ENCODE measurements around the gene RTP5. TPM values are rescaled to one million over a fixed set of nuclear protein-coding genes. Genes with fewer than 3 reads are reported as not detected.
A peak's percentile ranks its signal among the peaks of the same experiment; 100 is the strongest.

Gene RTP5
- polyA plus RNA-seq, 1 of the 3 experiments (the other 2 are of a cell fraction), result not detected

- no peak for TF ChIP-seq REST (IDR thresholded peaks at IDR 0.05; ENCODE audit: low read depth, low read length)
- TF ChIP-seq MXI1 (IDR thresholded peaks at IDR 0.05; ENCODE audit: low read depth, low read length), result no peak
- WGBS (ENCODE audit: low lambda C conversion rate), result 57% methylated on average over 5 of the region's 26 CpGs
- DNase-seq, result peak; percentile 31
- peaks cover 12 to 32% of the 10 kb centered on the region in 2 experiments; a peak in 3 of 4 replicates for H3K4me1 ChIP-seq (ENCODE audit: control insufficient read depth in 1 of 2, insufficient read depth in 2 of 2, low read depth in 1 of 2, low read length in 1 of 2)
- no peak overlapping the region for H3K9ac ChIP-seq
- H3K9me3 ChIP-seq, result no peaks in the 10 kb centered on the region
- no peaks in the 10 kb centered on the region for H3K79me2 ChIP-seq (ENCODE audit: insufficient read depth)
- H3K4me2 ChIP-seq, result no peak overlapping the region
- H3K36me3 ChIP-seq (replicated peaks in 1 of 2; ENCODE audit: control insufficient read depth in 1 of 2, insufficient read depth in 2 of 2, low read length in 1 of 2), result no peaks in the 10 kb centered on the region
- H3K9me2 ChIP-seq, result no peaks in the 10 kb centered on the region
- ChIA-PET CTCF (interaction anchor here (0.6 to 1.9 kb wide), 6 partner anchors 9 to 186 kb away, joined by 3 to 9 read pairs (median 4); no protein-coding TSS in a partner anchor), POLR2A (no interaction called here)
- H4K20me1 ChIP-seq (ENCODE audit: insufficient read depth), result no peaks in the 10 kb centered on the region
- H3K4me3 ChIP-seq (ENCODE audit: low read depth in 2 of 2, low read length in 1 of 2), result no peak overlapping the region
- H3K27me3 ChIP-seq (ENCODE audit: insufficient read depth), result no peaks in the 10 kb centered on the region
- H3F3A ChIP-seq (replicated peaks; ENCODE audit: insufficient read depth), result no peaks in the 10 kb centered on the region
- H3K27ac ChIP-seq (ENCODE audit: low read depth in 2 of 2, low read length in 1 of 2), result no peak overlapping the region
- no peak overlapping the region for H2AFZ ChIP-seq (ENCODE audit: low read depth)
Observed at GRCh38 chr2:241851325-241852115, 18.0 kb upstream of the RTP5 start.

GRCh38 chr2:241852116-241852980, 17.2 kb upstream of the RTP5 start:
- H3K79me2 ChIP-seq (ENCODE audit: insufficient read depth), result no peaks in the 10 kb centered on the region
- no peak overlapping the region for H3K4me3 ChIP-seq (ENCODE audit: low read depth in 2 of 2, low read length in 1 of 2)
- peaks cover 12 to 32% of the 10 kb centered on the region in 2 experiments; a peak in 3 of 4 replicates for H3K4me1 ChIP-seq (ENCODE audit: control insufficient read depth in 1 of 2, insufficient read depth in 2 of 2, low read depth in 1 of 2, low read length in 1 of 2)
- no peak for TF ChIP-seq EP300 (IDR thresholded peaks at IDR 0.05; ENCODE audit: borderline replicate concordance in 1 of 2, low read depth in 1 of 2, low read length in 1 of 2)
- no peak for TF ChIP-seq RCOR1 (IDR thresholded peaks at IDR 0.05; ENCODE audit: low read length)
- no peak for TF ChIP-seq SIN3A (IDR thresholded peaks at IDR 0.05; ENCODE audit: borderline replicate concordance, low read depth, low read length)
- TF ChIP-seq RAD21 (IDR thresholded peaks at IDR 0.05; ENCODE audit: low read length), result no peak
- TF ChIP-seq JUND (IDR thresholded peaks at IDR 0.05), result no peak
- TF ChIP-seq ZBTB33 (IDR thresholded peaks at IDR 0.05; ENCODE audit: borderline replicate concordance, low read depth), result no peak
- no peak for TF ChIP-seq POLR2AphosphoS5 (IDR thresholded peaks at IDR 0.05; ENCODE audit: low read depth, low read length)
- TF ChIP-seq PBX3 (IDR thresholded peaks at IDR 0.05), result no peak
- no peak for TF ChIP-seq CTCF (IDR thresholded peaks at IDR 0.05)
- TF ChIP-seq MEF2A (IDR thresholded peaks at IDR 0.05; ENCODE audit: borderline replicate concordance, low read depth), result no peak
- ChIA-PET CTCF (interaction anchor here (0.6 kb wide), 1 partner anchor 25 kb away, joined by 3 read pairs; no protein-coding TSS in a partner anchor), POLR2A (interaction anchor here (0.9 kb wide), 1 partner anchor 16 kb away, joined by 3 read pairs; no protein-coding TSS in a partner anchor)
- no peaks in the 10 kb centered on the region for H3K9me2 ChIP-seq
- no peaks in the 10 kb centered on the region for H3K9me3 ChIP-seq
- 91% methylated on average over 24 of the region's 39 CpGs for WGBS (ENCODE audit: low lambda C conversion rate)
- H2AFZ ChIP-seq (ENCODE audit: low read depth), result no peak overlapping the region
- no peaks in the 10 kb centered on the region for H3K36me3 ChIP-seq (replicated peaks in 1 of 2; ENCODE audit: control insufficient read depth in 1 of 2, insufficient read depth in 2 of 2, low read length in 1 of 2)
- DNase-seq, result peak; percentile 33
- H3K4me2 ChIP-seq, result no peak overlapping the region
- no peaks in the 10 kb centered on the region for H3F3A ChIP-seq (replicated peaks; ENCODE audit: insufficient read depth)
- no peak overlapping the region for H3K9ac ChIP-seq
- H4K20me1 ChIP-seq (ENCODE audit: insufficient read depth), result no peaks in the 10 kb centered on the region
- no peak overlapping the region for H3K27ac ChIP-seq (ENCODE audit: low read depth in 2 of 2, low read length in 1 of 2)
- no peaks in the 10 kb centered on the region for H3K27me3 ChIP-seq (ENCODE audit: insufficient read depth)
